Endodermal cell (in vitro differentiated cells): ENCODE measurements around the gene PDYN. TPM values are rescaled to one million over a fixed set of nuclear protein-coding genes. Genes with fewer than 3 reads are reported as not detected.

Source experiments
- DNase-seq: peaks from one replicate; pipeline ENCODE4 v3.0.0-alpha.2; 2017
- H3K27ac ChIP-seq: 2 replicates; pipeline ENCODE4 v1.5.1; 2013; ENCODE audit warnings: mild to moderate bottlenecking, low read depth, low read length, moderate library complexity
- H3K27me3 ChIP-seq: 2 replicates; pipeline ENCODE4 v1.6.1; 2013; ENCODE audit warnings: mild to moderate bottlenecking, low read length, moderate library complexity; ENCODE audit not compliant: insufficient read depth, control insufficient read depth, poor library complexity, severe bottlenecking
- H3K36me3 ChIP-seq: 2 replicates; pipeline ENCODE4 v1.7.0; 2013; ENCODE audit warnings: mild to moderate bottlenecking, low read length, moderate library complexity; ENCODE audit not compliant: control insufficient read depth, insufficient read depth
- H3K4me1 ChIP-seq: one replicate; pipeline ENCODE4 v1.7.0; 2013; ENCODE audit warnings: low read length; ENCODE audit not compliant: control insufficient read depth, insufficient read depth
- H3K4me3 ChIP-seq: 2 replicates; pipeline ENCODE4 v1.5.1; 2013; ENCODE audit warnings: mild to moderate bottlenecking, low read length, moderate library complexity
- H3K9ac ChIP-seq: 2 replicates; pipeline ENCODE4 v1.6.1; 2013; ENCODE audit warnings: mild to moderate bottlenecking, low read length, moderate library complexity; ENCODE audit not compliant: poor library complexity, severe bottlenecking; ENCODE audit errors: extremely low read depth
- H3K9me3 ChIP-seq: 2 replicates; pipeline ENCODE4 v1.6.1; 2013; ENCODE audit warnings: mild to moderate bottlenecking, low read length, moderate library complexity; ENCODE audit not compliant: control insufficient read depth
- H3K27ac Mint-ChIP-seq: 2 replicates; pipeline ENCODE4 v1.8.0; 2020; ENCODE audit warnings: mixed read lengths
- H3K27me3 Mint-ChIP-seq: 2 replicates; pipeline ENCODE4 v1.8.0; 2021; ENCODE audit warnings: mild to moderate bottlenecking, mixed read lengths; ENCODE audit not compliant: insufficient read depth
- H3K36me3 Mint-ChIP-seq: 2 replicates; pipeline ENCODE4 v1.8.0; 2020; ENCODE audit warnings: low read depth, mixed read lengths
- H3K4me1 Mint-ChIP-seq: 2 replicates; pipeline ENCODE4 v1.8.0; 2020; ENCODE audit warnings: mixed read lengths
- H3K4me3 Mint-ChIP-seq: 2 replicates; pipeline ENCODE4 v1.8.0; 2020; ENCODE audit warnings: mild to moderate bottlenecking, moderate library complexity, mixed read lengths
- H3K9me3 Mint-ChIP-seq: 2 replicates; pipeline ENCODE4 v1.8.0; 2020; ENCODE audit warnings: mild to moderate bottlenecking, mixed read lengths
- WGBS, 2 experiments: methylation state at CpG; one replicate each; pipeline versions ENCODE4 v1.1.5 to v1.1.7; 2013; ENCODE audit warnings: missing lambda C conversion rate in 2 of 2, mixed read lengths in 1 of 2; ENCODE audit not compliant: insufficient coverage in 1 of 2, insufficient read length in 1 of 2; 5-methylcytosine and 5-hydroxymethylcytosine counted together
- total RNA-seq, 2 donors: library from RNA; stranded (reverse); fragmentation: NEBNext Ultra II Directional in 1 of 2; extraction: Animal tissue kit (Norgen Biotek cat#: 25700) in 1 of 2; gene quantifications; 2 replicates in 1 of 2; 3 replicates in 1 of 2; pipeline ENCODE4 v1.2.1, GENCODE V29; 2021
- TF ChIP-seq, protein P1 (sequence below): fragments of 200-600 bp; sonication (generic); conservative IDR thresholded peaks from 2 replicates; pipeline ENCODE4 v1.5.0; 2021; ENCODE audit warnings: antibody characterized with exemption, mild to moderate bottlenecking

PDYN gene
- total RNA-seq, 2 donors from 2014 or later = 0.51 to 0.71 TPM

DNA sequence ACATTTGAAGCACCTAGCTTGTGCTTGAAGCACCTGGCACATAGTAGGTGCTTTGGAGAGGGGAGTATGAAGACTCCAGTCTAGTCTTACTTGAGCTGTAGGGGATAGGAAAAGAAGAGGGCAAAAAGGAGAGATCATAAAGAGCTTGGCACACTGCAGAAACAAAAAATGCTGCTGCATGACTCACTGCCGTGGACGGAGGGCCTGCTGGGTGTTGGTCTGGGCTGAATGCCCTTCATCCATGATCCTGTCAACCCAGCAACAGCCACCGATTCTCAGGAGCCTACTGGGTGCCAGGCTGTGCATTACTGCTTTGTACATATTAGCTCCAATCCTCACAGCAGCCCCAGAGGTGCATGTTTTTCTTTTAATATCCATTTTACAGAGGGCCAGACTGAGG, 6.0 kb downstream of the PDYN start:
- H3K9ac ChIP-seq = no peak overlapping the region
- TF ChIP-seq, protein P1, sequence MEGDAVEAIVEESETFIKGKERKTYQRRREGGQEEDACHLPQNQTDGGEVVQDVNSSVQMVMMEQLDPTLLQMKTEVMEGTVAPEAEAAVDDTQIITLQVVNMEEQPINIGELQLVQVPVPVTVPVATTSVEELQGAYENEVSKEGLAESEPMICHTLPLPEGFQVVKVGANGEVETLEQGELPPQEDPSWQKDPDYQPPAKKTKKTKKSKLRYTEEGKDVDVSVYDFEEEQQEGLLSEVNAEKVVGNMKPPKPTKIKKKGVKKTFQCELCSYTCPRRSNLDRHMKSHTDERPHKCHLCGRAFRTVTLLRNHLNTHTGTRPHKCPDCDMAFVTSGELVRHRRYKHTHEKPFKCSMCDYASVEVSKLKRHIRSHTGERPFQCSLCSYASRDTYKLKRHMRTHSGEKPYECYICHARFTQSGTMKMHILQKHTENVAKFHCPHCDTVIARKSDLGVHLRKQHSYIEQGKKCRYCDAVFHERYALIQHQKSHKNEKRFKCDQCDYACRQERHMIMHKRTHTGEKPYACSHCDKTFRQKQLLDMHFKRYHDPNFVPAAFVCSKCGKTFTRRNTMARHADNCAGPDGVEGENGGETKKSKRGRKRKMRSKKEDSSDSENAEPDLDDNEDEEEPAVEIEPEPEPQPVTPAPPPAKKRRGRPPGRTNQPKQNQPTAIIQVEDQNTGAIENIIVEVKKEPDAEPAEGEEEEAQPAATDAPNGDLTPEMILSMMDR = no peak
- Mint-ChIP-seq H3K27ac (no peak overlapping the region), H3K4me1 (peaks cover 7% of the 10 kb centered on the region), H3K36me3 (no peaks in the 10 kb centered on the region), H3K27me3 (peaks cover 5% of the 10 kb centered on the region), H3K9me3 (no peaks in the 10 kb centered on the region), H3K4me3 (no peak overlapping the region)
- DNase-seq = no peak
- no peak overlapping the region for H3K27ac ChIP-seq
- no peaks in the 10 kb centered on the region for H3K27me3 ChIP-seq
- H3K4me3 ChIP-seq = no peak overlapping the region
- peaks cover 6% of the 10 kb centered on the region for H3K4me1 ChIP-seq
- 83 to 88% methylated on average over 2 to 3 of the region's 3 CpGs for WGBS, 2 experiments
- no peaks in the 10 kb centered on the region for H3K36me3 ChIP-seq
- no peaks in the 10 kb centered on the region for H3K9me3 ChIP-seq

DNA sequence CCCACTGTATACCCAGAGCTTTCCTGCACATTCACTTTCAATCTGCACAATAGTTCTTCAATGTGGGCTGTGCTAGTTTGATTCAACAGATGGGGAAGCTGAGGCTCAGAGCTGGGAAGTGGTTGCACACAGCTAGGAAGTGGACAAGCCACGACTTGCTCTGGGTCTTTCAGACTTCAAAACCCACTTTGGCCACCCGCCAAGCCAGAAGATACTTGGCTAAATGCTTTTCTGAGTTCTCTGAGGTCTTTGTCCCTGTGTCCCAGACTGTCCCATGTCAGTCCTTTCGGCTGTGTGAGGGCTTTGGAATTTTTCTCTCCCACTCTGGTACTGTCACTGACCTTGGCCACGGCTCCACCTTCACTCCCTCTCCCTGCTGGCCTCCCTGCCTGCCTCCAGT, 10.6 kb downstream of the PDYN start:
- H3K4me3 ChIP-seq = no peak overlapping the region
- Mint-ChIP-seq H3K36me3 (no peaks in the 10 kb centered on the region), H3K4me3 (no peak overlapping the region), H3K9me3 (no peaks in the 10 kb centered on the region), H3K27ac (no peak overlapping the region), H3K4me1 (no peaks in the 10 kb centered on the region), H3K27me3 (peaks cover 7% of the 10 kb centered on the region)
- WGBS, 2 experiments = 83 to 88% methylated on average over 4 of the region's 4 CpGs
- H3K4me1 ChIP-seq = no peaks in the 10 kb centered on the region
- H3K27me3 ChIP-seq = peaks cover 31% of the 10 kb centered on the region
- no peak overlapping the region for H3K9ac ChIP-seq
- no peak overlapping the region for H3K27ac ChIP-seq
- TF ChIP-seq, protein P1 = no peak
- DNase-seq = no peak
- H3K36me3 ChIP-seq = no peaks in the 10 kb centered on the region
- H3K9me3 ChIP-seq = no peaks in the 10 kb centered on the region

DNA sequence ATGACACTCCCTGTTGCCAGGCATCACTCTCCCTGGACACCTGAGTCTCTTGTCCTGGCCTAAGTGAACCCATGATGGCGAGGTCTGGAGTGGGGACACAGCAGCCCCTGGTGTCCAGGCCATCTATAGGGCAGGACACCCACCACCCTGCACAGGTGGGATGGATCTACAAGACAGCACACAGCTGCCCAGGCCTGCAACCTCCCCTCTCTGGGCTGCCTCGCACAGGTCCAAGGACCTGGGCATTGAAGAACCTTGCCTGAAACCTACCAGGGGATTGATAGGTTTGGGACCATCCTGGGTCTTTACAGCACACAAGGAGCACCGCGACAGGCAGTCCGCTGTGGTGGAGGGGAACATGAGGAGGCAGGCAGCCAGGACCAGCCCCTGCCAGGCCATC, 11.2 kb downstream of the PDYN start:
- no peak overlapping the region for H3K4me3 ChIP-seq
- H3K9me3 ChIP-seq = no peaks in the 10 kb centered on the region
- no peaks in the 10 kb centered on the region for H3K4me1 Mint-ChIP-seq
- H3K36me3 ChIP-seq = no peaks in the 10 kb centered on the region
- WGBS, 2 experiments = 89 to 90% methylated on average over 4 to 5 of the region's 5 CpGs
- H3K9ac ChIP-seq = no peak overlapping the region
- H3K4me1 ChIP-seq = no peaks in the 10 kb centered on the region
- DNase-seq = no peak
- no peak overlapping the region for H3K27ac Mint-ChIP-seq
- no peaks in the 10 kb centered on the region for H3K9me3 Mint-ChIP-seq
- no peak overlapping the region for H3K27ac ChIP-seq
- TF ChIP-seq, protein P1 = no peak
- peaks cover 37% of the 10 kb centered on the region for H3K27me3 ChIP-seq
- H3K27me3 Mint-ChIP-seq = peaks cover 7% of the 10 kb centered on the region
- H3K36me3 Mint-ChIP-seq = no peaks in the 10 kb centered on the region
- H3K4me3 Mint-ChIP-seq = no peak overlapping the region
